ENCODE data around the gene KIAA1328.
"Not testable (repeated sequence)": the region's sequence is repeated elsewhere in the genome, so short reads cannot be mapped to it uniquely, and the experiment has no call there.

DNA sequence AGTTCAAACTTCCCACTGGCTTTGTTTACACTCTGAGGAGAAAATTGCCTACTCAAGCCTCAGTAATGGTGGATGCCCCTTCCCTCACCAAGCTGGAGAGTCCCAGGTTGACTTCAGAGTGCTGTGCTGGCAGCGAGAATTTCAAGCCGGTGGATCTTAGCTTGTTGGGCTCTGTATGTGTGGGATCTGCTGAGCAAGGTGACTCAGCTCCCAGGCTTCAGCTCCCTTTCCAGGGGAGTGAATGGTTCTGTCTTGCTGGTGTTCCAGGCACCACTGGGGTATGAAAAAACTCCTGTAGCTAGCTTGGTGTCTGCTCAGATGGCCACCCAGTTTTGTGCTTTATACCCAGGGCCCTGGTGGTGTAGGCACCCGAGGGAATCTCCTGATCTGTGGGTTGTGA, 50.9 kb downstream of the KIAA1328 start:
- TF ChIP-seq, protein P1, sequence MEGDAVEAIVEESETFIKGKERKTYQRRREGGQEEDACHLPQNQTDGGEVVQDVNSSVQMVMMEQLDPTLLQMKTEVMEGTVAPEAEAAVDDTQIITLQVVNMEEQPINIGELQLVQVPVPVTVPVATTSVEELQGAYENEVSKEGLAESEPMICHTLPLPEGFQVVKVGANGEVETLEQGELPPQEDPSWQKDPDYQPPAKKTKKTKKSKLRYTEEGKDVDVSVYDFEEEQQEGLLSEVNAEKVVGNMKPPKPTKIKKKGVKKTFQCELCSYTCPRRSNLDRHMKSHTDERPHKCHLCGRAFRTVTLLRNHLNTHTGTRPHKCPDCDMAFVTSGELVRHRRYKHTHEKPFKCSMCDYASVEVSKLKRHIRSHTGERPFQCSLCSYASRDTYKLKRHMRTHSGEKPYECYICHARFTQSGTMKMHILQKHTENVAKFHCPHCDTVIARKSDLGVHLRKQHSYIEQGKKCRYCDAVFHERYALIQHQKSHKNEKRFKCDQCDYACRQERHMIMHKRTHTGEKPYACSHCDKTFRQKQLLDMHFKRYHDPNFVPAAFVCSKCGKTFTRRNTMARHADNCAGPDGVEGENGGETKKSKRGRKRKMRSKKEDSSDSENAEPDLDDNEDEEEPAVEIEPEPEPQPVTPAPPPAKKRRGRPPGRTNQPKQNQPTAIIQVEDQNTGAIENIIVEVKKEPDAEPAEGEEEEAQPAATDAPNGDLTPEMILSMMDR (conservative IDR thresholded peaks at IDR 0.05 in 1 of 2, IDR thresholded peaks at IDR 0.05 in 1 of 2; ENCODE audit: extremely low read depth in 1 of 2, insufficient read depth in 1 of 2, low read depth in 1 of 2, low read length in 2 of 2), result not testable (repeated sequence)
- not testable (repeated sequence) for TF ChIP-seq EZH2 (IDR thresholded peaks at IDR 0.05; ENCODE audit: borderline replicate concordance, low read length)

Measured in mammary epithelial cell (primary cell).